GM19023 (cell line): Measurements from ENCODE around the gene BCL11A.
A peak's percentile ranks its signal among the peaks of the same experiment; 100 is the strongest.

Source experiments
- ATAC-seq: cut with Tn5 transposase; IDR thresholded peaks from one replicate; pipeline ENCODE4 v1.9.1; 2021; ENCODE audit warnings: mild to moderate bottlenecking, moderate library complexity; ENCODE audit not compliant: unreplicated experiment

BCL11A gene

DNA sequence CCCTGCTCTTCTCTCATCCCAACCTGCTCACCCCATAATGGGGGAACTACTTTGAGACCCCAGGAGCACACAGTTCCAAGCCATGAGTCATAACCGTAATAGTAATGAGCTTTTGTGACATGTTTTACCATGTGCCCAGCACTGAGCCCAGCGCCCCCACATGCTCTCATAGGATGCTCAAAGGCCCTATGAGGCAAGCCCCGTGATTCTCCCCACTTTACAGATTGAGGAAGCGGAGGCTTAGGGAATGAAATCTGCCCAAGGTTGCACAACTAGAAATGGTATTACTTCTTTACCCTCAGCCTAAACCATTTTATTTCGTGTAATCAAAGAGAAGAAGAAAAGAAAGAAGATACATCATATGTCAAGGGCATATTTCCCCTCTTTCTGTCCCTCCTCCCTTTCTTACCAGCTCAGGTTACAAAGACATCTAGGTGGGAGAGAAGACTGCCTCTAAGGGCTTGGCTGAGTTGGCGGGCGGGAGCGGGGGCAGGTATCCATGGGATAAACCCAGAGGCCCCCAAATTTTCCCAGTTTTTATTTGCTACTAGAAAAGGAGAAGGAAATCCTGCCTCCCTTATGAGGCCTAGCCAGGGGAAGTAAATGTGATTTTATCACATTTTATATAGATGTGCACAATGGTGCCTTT lies 24.2 kb downstream of the BCL11A start:
- ATAC-seq: no peak

DNA sequence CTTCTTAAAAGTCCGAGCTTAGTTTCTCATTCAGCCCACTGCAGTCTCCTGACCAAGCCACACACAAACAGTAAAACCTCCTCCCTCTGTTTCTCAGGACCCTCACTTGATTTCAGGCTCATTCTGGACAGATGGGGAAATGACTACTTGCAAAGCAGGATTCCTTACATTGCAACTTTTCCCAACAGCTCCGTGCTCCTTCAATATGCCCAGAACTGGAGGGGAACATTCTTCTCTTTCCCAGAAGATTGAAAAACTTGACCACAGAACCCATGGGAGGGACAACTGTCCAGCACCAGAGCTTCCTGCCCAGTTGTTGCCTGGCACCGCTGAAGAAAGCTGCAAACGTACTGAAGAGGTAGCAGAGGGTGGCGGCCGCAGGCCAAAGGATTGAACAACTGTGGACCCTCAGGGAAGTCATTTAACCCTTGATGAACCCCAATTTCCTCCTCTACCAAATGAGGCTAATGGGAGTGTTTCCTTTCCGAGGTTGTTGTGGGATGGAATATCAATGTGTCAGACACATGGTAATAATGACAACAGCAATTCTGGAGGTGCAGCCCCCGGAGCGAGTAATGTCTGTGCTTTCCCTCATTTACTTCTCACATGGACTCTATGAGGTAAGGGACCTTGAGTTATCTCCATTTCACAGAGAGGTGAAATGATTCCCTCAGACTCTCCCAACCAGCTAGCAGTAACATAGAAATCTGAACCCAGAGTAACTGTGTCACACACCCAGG lies 25.0 kb downstream of the BCL11A start:
- ATAC-seq: no peak

DNA sequence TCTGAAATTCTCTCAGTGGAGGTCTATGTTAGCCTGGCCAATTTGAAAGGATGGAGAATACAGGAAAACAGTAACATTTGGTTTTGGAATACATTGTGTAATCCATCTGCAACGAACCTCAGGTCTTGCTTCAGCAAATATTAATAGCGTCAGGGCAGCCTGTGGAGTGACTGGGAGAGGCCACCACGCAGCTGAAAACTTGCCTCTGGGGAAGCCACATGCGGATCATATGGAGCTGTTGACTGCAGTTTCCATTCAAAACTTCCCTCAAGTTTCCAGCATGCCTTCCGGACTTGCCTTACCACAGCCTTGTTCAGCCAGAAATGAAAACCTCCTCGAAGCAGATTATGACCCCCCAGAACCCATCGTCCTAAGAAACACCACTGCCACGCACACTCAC lies 25.7 kb downstream of the BCL11A start:
- no peak for ATAC-seq

DNA sequence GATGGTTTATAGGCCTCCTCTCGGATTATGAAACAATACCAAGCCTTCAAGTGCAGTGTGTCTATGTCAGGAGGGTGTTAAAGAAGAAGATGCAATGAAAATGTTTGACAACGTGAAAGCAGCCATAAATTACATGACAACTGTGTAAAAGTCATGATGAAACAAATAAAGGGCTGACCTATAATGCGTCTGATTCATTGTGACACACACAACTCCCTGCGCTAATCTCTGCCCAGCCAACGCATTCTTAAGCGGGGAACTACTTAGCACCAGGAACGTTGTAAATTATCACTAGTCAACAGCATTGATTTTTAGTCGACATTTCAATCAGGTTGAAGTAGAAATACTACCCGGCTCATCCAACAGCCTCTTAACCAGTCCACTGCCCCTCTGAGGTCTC lies 26.8 kb downstream of the BCL11A start:
- ATAC-seq: no peak

DNA sequence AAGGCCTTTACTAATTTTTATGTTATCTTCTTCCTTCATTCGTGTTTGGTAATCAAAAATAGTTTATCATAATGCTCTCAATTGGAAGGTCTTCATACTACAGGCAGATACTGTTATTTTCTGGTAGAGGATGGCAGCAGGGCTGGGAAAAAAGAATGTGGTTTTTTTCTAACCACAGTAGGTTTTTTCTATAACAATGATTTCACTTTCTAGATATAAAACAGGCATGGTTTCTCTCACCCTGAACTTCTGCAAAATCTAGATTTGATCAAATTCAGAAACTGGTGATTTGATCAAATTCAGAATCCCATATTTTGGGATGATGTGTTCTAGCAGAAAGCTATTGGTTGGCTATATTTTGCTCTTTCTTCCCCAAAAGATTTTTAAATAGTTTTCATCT lies 27.6 kb downstream of the BCL11A start:
- no peak for ATAC-seq

DNA sequence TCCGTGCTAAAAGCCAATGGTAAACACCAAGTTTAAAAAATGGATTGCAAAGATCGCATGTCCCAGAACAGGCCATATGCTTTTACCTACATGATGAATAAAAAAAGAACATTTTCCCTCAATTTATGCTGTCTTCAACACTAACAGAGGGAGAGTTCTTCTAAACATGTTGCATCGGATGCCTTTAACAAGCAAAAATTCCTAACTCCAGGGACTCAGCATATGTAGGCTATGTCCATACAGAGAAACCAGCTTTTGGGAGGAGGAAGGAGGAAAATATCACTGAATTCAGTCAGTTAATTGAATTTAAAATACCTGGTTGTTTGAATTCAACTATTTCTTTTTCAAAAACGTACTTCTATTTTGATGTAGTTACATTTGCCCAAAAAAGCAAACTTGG lies 28.6 kb downstream of the BCL11A start:
- no peak for ATAC-seq

DNA sequence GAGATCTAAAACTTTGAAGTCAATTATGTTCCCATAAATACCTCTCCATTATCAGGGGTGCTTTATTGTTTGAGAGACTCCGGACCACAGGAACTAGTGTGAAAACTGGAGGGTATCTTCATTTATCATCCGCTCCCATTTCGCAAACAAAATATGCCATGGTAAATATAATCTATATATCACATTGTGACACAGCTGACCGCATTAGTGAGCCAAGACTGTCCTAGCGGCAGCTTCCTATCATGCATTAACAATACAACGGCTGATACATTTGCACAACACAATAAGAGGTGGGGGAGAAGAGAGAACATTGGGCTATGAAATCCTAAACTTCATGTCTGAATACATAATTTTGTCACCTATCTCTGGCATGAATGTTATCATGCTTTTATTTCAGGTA lies 29.5 kb downstream of the BCL11A start:
- ATAC-seq: no peak

DNA sequence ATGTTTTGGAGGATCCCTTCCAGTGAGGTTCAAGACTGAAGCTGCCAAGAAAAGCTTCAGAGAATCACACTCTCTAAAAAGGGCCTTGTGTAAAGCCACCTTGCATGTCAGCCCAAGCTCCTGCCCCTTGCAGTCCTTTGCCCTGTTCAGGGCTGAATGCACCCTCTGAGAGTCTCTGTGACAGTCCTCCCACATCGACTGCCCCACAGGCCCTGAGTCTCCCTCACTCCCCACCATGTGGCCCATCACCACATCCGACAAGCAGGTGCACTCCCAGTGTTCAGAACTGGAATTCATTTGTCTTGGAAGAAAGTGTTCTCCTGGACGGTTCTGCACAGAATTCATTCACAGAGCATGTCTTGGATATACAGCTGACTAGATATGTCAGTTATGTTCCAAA lies 31.0 kb downstream of the BCL11A start:
- no peak for ATAC-seq

DNA sequence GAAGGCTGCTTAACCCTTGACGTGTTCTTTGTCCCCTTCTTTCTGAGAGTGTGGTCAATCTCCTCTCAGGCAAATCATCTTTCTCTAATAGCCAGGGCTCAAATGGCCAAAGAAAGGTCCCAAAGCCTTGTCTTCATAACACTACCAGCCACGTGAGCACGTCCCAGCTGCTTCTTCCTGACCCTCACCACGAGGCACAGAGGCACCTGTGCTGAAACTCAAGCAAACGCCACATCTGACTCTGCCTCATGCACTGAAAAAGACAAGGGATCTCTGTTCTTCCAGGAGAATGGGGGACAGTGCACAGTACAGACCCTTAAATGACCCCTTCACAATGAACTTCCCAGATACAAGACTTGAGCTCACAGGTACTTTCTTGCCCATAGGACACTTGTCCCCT lies 31.8 kb downstream of the BCL11A start:
- no peak for ATAC-seq

DNA sequence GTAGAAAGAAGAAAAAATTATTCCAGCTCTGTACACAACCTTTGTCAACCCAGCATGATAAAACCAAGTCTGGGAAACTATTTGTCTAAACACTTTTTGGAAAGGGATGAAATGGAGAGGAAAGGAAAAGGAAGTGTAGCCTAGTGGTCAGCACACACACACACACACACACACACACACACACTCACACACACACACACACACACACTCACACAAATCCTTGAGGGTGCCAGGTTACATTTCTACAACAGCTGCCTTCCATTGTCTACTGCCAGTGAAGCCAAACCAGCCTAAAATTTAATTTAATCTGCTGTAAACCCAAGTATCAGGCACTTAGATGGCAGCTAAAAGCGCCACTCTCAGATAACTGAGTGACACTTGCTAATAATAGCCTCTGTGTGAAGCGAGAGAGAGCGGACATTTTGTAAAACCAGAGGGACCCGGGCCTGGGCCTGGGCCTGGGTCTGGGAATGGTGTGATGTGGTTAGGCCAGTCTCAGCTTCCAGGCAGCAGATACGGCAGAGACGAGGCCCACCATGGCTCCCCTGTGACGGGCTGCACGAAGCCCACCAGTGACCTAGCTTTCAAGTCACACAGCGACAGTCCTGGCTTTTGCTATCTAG lies 32.4 kb downstream of the BCL11A start:
- no peak for ATAC-seq

DNA sequence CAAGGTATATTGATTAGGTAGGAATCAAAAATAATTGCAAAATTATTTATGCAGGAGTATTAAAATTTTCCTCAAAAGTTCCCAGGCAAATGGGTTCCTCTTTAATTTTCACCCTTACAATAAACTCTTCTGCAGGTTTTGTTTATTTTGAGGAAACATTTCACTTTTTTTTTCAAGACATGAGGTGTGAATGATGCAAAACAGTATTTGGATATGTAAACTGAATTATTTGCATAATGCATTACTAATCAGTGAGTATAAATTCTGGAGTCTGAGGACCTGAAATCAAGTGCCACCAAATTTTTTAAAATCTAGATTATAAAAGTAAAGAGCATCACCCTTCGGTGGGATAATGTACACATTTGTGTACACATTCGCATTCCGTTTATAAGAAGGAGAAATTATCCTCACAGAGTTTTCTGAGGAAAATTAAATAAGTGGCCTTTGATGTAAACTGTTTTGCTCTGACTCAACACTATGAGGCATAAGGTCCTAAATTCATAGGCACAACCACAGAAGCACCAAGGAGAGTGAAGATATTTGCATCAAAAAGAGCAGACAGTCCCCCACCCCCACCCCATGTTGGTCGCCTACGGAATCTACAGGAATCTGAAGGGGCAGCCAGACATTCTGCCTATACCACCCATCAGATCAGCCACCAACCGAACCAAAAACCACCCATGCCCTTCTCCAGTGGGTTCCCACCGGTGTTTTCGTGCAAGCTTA lies 33.1 kb downstream of the BCL11A start:
- no peak for ATAC-seq

DNA sequence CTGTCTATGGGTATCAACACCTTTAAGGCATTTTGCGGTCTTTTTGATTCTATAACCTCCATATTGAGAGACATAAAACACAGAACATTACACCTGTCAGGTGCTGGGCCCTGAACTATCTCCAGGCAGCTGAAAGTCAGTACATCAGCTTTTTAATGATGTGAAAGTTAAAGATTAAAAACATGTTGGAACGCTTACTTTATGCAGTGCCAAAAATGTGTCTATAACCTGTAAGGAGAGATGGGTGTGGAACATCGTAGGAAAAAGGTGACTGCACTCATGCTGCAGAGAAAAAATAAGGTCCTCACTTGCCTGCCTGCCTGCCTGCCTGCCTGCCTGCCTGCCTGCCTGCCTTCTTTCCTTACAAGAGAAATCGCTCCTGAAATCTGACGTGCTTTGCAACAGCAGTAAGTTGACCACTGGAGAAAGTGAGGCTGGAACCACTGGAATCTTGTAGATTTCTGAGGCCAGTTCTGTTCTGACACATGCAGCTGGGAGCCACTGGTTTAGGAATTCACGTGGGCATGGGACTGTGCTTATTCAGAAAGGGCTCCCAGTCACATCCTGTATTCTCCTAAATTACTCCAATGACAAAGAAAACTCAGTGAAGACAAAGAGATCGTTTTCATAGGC lies 34.1 kb downstream of the BCL11A start:
- ATAC-seq: no peak

DNA sequence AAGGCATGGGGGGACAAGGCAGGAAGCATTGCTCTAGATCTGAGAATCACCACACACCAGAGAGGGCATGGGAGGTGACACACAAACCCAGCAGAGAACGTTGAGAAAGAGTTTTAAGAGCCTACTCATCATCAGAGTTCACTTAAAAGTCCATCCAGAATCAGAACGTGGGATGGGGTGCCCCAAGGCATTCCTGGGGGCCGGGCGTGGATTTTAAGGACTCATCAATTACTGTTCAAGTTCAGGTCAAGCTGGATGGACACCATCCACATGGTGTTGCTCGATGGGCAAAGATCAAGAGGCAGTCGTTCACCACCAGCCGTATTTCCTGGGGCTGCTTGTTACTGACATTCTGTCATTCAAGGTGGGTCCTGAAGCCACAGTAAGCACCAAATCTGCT lies 34.9 kb downstream of the BCL11A start:
- no peak for ATAC-seq

DNA sequence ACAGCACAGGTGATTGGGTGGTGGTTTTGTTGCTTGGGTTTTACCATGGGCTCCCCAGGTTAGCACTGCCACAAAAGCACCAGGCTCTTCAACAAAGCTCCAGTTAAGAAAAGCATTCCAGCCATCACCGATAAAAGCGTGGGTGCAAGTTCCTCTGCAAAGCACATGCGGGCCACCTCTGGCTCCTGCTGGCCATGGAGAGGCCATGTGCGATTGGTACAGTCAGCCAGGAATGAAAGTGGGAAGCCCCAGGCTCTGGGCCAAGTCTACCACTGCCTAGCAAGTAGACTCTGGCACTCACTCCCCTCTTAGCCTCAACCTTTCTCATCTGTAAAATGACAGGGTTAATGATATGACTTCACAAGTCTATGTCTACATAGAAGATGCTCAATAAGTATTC lies 36.0 kb downstream of the BCL11A start:
- no peak for ATAC-seq

DNA sequence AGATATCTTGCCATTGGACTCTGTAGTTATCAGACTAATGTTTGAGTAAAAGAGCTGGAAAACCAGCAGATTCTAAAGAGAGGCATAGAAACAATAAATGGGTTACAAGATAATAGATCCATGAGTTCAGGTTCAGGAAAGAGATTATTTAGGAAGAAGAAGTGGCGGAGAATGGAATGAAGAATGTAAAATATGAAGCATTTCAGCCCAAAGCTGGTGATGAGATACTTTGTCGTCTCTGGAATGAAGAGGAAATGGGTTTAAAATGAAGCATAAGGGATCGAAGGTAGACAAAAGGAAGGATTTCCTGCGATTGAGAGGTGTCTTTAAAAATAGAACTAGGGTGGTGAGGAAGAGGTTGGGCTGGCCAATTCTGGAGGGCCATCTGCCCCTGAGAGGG lies 36.6 kb downstream of the BCL11A start:
- ATAC-seq: no peak

DNA sequence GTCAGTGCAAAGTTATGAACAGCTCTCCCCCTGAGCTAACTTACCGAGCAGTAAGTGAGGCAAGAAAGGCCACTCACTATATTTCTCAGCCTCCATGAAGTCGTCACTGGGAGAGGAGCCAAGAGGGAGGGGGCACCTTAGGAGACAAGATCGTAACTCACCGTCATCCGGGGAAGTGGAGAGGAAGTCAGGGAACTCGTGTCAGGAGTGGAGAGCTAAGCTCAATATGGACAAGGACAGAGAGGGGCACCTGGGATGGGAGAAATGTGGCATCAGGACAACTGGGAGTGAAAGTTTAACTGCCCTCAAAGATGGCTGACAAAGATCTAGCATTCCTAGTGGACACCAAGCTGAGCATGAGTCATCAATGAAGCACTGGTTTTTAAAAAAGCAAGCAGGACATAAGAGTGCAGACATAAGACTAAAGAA lies 37.1 kb downstream of the BCL11A start:
- ATAC-seq: no peak

DNA sequence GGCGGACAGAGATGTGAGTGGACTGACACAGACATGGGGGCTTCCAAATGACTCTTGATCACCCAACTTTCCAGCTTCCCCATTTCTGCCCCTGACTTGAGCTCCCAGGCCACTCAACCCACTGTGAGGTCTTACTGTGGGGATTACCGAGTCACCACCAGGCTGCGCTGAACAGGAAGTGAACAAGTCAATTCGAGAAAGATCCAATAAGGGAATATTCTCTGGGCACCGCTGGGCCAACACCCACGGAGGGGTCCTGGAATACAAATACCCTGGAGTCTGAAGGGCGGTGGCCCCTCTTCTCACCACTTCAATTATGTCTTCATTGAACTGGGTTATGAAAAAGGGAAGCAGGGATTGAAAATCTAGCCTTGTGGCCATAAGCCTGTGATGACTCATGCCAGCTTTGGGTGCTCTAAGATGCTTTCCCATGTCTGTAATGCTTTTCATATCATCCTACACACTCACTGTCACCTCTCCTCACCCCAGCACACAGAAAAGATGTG lies 37.7 kb downstream of the BCL11A start:
- ATAC-seq: peak; percentile 83

DNA sequence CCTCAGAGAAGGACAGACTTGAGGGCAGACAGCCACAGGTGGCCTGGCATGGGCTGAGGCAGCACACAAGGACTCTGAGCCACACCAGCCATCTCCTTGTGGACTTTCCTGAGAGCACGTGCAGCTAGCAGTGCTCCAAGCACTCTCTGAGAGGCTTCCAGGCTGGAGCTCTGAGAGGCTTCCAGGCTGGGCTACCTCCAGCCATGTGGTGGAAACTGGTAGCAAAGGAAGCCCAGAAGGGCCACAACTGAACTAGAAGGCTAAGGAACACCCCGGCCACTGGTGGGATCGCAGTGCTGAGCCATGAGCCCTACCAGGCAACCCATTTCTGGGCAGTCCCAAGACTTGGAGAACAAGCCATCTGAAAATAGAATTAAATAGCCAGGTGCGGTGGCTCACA lies 39.5 kb downstream of the BCL11A start:
- no peak for ATAC-seq

DNA sequence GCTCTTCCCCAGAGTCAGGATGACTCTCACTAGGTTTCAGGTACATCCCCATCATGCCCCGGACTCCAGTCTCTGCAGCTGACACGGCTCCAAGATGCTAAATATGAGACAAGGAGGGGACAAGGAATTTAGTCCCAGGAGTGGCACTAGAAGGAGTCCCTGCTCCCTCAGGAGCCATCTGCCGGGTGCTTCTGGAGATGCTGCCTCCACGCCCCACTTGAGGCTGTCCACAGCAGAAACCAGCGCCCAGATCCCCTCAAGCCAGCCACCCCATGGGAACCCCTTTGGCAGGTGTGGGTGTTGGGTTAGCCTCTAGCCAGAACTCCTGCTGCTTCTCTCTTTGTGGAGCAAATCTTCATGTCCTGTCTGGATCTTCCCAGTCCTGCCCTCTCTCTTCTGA lies 40.3 kb downstream of the BCL11A start:
- no peak for ATAC-seq

DNA sequence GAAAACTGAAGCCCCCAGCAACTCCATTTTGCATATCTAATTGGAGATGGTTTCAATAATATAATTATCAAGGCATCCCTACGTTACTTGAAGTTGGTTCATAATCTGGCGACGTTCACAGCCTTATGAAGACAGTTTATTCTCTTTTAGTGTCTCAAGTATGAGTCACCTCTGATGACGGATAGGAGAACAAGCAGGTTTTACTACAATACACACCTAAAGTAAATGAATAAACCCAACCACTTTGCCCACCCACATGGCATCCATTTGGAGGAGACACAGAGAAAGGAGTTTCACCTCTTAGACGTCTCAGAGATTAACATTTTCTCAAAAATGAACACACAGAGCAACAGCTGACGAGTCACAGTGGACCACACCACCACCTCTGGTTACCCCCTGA lies 40.8 kb downstream of the BCL11A start:
- no peak for ATAC-seq

DNA sequence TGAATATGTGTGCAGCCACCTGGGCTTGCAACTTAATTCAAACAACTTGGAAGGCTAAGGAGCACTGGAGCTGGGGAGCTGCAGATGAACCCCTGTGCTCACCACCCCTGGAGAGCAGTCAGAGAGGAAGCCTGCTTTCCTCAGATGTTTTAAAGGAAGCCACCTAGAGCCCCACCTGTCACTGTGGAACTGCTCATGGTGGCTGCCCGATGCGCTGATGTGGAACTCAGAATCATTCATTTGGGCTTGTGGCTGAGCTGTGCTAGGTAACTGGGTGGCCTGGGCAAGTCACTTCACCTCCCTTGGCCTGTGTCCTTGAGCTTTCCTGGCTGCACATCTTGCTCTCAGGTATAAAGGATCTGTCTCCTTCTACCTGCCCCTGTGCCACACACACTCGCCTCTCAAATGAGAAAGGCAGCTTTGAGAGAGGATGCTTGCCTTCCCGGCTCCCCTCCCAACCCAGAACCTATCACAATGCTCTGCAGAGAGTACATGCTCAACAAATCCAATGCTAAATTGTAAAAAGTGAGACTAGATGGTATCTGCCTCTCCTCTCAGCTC lies 41.3 kb downstream of the BCL11A start:
- no peak for ATAC-seq
